HG03139 (cell line): Measurements from ENCODE around the gene UGP2.
"Not testable (repeated sequence)": the region's sequence is repeated elsewhere in the genome, so short reads cannot be mapped to it uniquely, and the experiment has no call there.

Source experiments
- ATAC-seq: cut with Tn5 transposase; IDR thresholded peaks from one replicate; pipeline ENCODE4 v1.9.1; 2021; ENCODE audit not compliant: unreplicated experiment

UGP2 gene

DNA sequence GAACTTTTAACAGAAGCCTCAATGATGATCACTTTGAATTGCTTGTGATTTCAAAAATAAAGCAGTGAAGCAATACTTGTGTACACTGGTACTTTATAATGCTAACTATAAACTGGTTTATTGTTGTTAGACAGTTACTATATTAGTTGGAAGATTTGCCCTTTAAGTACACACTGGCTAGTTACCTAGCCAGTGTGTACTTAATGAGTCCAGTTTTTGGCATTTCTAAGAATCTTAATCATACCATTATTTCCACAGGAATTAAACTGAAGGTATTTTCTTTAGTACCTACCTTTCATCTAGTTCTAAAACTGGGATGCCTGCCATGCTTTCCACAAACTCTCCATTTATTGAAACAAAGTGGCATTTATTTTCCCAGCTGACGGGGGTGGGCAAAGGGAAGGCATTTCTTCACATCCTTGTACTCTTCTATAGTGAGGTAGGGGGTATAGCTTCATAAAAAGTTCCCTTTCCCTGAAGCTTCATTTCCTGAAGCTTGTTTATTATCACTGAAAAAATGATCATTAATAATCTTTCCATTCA lies 49.9 kb downstream of the UGP2 start:
- no peak for ATAC-seq

DNA sequence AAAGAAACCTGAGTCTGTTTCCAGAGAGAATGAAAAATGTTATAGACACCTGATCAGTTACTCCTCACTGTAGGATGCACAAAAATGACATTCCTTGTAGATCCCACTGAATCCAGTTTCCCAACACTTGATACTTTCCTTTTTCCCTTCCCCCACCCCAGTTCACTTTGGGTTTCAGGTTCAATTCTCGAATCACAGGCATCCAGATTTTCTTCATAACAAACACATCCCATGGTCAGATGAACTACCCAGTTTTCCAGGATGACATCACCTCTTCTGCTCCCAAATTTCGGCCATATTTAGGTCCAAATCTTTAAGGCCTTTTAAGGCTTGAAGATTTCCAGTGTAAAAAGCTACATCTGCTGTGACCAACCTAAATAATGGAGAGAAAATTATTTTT lies 51.5 kb downstream of the UGP2 start:
- no peak for ATAC-seq

GRCh38 chr2:63894167-63894566 lies 52.5 kb downstream of the UGP2 start:
- no peak for ATAC-seq

GRCh38 chr2:63898839-63899238 lies 57.1 kb downstream of the UGP2 start:
- ATAC-seq = no peak

DNA sequence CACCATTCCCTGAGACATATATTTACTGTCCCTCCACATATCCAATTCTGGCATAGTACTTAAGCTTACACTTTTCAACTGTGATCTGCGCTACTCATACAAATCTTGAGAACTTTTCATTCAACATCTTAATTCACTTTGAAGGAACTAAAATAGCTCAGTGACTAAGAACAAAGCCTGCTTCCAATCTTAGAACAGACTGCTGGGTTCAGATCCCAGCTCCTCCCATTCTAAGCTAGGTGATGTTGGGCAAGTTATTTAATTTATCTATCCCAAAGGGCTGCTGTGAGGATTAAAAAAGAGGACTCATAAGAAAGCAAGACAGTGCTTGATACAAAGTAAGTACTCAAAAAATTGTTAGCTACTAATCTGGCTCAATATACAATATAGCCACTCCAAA lies 57.9 kb downstream of the UGP2 start:
- no peak for ATAC-seq

GRCh38 chr2:63902149-63902548 lies 60.5 kb downstream of the UGP2 start:
- no peak for ATAC-seq

- peak; percentile 52 for ATAC-seq
These were observed 61.3 kb downstream of the UGP2 start for GRCh38 chr2:63903003-63903402.

GRCh38 chr2:63914311-63914710 lies 72.6 kb downstream of the UGP2 start:
- no peak for ATAC-seq

DNA sequence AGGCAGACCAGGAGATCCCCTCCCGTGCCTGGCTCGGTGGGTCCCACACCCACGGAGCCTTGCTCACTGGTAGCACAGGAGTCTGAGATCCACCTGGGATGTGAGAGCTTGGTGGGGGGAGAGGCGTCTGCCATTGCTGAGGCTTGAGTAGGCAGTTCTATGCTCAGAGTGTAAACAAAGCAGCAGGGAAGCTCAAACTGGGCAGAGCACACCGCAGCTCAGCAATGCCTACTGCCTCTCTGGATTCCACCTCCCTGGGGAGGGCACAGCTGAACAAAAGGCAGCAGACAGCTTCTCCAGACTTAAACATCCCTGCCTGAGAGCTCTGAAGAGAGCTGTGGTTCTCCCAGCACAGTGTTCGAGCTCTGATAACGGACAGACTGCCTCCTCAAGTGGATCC lies 85.1 kb downstream of the UGP2 start:
- ATAC-seq = no peak

GRCh38 chr2:63932104-63932503 lies 90.4 kb downstream of the UGP2 start:
- not testable (repeated sequence) for ATAC-seq
